HG03064 (cell line): Measurements from ENCODE around the gene CTNND1.

Source experiments
- ATAC-seq: cut with Tn5 transposase; IDR thresholded peaks from one replicate; pipeline ENCODE4 v1.9.1; 2021; ENCODE audit warnings: low read depth; ENCODE audit not compliant: unreplicated experiment

The CTNND1 gene

DNA sequence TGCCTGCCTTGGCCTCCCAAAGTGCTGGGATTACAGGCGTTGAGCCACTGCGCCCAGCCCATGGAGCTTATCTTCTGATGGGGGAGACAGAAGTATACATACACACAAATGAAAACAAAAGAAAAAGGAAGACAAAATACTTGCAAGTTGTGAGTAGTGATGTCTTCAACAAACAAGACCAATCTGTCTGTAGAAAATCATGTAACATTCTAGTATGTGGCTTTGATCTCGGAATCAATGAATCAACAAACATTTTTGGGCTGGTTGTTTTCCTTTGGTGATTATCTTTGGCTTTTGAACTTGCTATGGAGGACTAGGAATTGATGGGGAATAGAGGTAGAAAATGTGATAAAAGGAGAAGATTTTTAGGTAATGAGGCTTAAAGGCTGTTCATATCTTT is 3.4 kb upstream of the CTNND1 start:
- ATAC-seq = no peak

DNA sequence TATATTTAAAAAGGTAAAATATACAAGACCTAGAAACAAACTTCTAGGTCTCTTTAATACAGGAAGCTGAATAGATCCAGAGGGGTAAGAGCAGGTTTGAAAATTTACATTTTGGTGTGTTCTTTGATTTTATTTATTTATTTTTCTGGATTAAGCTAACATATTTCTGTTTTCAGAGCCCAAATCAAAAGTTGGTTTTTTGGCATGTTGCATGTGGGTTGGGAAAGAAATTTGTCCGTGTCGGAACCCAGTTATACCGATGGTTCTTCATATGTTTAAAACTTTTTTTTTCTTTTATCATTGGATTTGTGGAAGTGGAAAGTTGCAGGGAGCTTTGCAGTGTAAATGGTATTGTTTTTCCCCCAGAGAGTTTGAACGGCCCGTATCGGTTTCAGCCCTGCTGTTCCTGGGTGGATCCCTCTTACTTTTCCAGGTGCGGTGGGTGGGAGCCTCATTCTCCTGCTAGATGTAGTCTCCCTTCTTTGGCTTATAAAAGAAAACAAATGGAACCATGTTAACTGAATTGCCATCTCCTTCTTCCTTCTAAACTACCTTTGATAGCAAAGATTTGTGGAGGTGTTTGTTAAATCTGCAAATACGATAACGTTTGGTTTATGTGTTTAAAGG is 746 bp downstream of the CTNND1 start:
- no peak for ATAC-seq

DNA sequence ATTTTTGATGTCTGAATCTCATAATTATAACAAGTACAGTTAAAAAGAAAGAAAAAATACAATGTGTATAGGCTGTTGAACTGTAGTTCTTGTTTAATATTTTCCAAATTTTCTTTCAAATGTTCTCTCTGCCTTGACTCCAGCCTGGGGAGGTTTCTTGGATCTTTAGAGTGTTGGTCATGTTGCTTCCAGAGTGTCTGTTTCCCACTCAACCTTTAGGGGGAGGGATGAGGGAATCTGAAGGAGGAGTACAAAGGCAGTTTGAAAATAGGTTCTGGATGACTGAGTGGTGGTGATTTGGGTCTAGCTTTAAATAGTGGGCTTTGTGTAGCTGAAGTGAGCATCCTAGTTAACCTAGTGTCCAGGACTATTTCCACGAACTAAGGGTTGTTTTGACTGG is 2.0 kb downstream of the CTNND1 start:
- no peak for ATAC-seq

DNA sequence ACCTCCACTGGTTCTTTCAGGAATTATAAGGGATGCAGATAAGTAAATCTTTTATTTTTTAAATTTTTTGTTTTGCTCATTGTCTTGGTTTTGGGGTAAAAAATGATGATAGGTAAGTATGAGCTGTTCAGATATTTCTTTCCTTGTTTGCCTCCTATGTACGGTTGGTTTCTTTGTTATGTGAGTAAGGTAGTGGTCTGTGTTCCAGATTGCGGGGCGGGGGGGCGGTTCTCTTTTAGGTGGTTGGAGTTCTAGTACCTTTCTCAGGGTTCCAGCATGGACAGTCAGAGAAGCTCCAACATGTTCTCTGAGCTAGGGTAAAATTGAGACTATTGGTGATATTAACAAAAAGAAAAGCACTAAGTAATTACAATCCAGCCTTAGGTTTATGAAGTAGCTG is 2.4 kb downstream of the CTNND1 start:
- ATAC-seq = no peak

DNA sequence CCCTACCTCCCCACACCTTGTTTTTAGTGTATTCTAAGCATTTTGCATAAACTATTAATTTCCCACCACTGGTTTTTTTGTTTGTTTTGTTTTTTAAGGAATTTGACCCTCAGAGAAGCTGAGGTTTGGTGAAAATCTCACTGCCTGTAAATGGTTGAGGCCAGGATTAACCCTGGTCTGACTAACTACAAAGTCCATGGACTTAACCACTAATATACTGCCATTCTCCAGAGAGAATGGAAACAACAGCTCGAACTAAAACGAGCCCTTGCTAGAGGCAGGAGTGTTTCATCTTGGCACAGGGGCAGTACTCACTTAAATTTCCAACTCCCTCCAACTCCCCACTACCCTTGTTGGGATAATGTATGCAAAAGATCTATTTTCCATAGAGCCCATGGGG is 3.0 kb downstream of the CTNND1 start:
- ATAC-seq = no peak

DNA sequence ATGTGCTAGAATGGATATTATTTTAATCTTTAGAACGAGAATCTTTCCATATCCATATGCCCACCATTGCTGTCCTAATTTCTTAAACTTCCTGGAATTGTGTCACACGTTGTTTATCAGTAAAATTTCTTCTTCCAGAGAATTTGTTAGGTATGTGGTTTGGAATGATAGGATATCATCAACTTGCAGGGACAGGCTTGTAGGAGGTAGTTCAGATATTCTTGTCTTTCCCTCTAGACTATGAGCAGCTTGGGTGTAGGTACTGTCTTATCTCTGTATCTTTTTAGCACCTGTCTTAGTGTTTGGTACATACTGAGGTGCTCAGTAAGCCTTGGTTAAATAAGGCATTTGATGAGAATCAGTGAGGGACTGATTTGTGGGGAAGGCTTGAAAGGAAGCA is 3.4 kb downstream of the CTNND1 start:
- no peak for ATAC-seq

DNA sequence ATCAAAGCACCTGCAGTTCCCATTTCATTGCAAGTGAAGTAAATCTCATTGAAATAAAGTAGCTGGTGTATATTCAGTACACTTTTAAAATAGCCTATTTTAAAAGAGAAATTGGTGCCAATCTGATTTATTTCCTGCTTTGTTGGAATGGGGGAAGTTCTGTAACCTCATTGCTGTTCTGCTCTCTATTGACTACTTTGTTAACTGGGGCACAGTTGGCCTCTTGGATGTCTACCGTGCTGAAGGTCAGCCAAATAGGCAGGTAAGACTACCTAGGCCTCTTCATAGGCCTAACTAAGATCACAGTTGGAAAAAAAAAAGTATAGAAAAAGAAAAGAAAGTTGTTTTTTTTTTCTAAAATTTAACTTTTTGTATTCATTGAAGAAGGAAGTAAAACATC is 9.2 kb downstream of the CTNND1 start:
- ATAC-seq = no peak

DNA sequence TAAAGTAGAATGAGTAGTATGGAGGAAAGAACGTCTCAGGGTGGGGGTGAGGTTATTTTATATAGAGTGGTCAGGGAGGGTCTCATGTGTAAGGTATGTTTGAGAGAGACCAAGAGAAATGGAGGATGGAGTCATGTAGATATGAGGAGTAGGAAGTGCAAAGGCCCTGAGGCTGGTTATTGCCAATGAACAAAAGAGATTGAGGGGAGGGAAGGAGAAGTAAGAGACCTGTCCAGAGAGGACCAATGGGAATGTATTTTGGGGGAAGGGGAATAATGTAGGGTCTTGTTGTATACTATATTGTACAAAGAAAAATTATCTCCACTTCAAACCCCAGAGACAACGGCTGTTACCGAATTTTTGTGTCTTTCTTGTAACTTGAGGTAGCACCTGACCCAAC is 9.8 kb downstream of the CTNND1 start:
- ATAC-seq = no peak

DNA sequence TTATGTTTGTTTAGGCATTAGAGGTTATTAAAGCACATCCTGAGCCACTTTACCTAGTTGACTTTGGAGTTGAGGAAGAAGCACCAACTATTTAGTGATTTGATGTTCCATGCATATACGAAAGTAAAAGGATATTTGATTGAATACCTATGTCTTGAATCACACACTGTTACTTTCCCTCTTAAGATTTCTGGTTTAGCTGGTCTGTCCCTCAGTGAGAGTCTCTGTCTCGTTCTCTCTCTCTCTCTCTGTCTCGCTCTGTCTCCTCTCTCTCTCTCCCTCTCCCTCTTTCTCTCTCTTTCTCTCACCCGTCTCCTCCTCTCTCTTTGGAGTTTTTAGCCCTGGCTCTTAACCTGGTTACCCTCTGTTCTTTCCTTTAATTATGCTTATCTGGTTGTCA is 11.0 kb downstream of the CTNND1 start:
- ATAC-seq = no peak

DNA sequence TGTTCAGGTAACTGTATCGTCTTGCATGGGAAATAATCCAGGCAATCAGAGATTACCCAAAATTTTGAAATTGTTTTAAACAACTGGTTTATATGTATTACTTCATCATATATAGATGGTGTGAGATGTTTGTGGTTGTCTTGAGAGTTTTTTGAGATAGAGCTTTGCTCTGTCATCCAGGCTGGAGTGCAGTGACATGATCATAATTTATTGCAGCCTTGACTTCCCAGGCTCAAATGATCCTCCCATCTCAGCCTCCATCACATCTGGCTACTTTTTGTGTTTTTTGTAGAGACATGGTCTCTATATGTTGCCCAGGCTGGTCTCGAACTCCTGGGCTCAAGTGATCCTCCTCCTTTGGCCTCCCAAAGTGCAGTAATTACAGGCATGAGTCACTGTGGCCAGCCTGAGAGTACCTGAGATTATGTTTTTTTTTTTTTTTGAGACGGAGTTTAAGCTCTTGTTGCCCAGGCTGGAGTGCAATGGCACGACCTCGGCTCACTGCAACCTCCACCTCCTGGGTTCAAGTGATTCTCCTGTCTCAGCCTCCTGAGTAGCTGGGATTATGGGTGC is 11.5 kb downstream of the CTNND1 start:
- ATAC-seq = no peak

DNA sequence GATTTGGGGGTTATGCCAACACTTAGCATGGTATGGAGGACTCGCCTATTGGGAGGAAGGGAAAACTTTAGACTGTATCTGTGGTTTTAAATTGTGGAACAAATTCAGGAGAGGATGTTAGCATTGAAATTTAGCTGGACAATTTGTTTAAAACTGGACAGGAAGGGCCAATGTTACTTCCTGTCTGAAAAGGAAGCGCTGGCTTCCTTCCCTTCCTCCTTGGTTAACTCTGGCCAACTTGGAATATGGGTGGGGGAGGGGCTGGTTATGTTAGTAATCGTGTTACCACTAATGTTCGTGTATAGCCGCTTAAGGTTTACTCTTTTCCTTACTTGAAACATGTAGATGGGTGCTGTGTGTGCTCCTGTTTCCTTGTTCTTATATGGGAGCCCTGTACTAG is 13.9 kb downstream of the CTNND1 start:
- no peak for ATAC-seq

DNA sequence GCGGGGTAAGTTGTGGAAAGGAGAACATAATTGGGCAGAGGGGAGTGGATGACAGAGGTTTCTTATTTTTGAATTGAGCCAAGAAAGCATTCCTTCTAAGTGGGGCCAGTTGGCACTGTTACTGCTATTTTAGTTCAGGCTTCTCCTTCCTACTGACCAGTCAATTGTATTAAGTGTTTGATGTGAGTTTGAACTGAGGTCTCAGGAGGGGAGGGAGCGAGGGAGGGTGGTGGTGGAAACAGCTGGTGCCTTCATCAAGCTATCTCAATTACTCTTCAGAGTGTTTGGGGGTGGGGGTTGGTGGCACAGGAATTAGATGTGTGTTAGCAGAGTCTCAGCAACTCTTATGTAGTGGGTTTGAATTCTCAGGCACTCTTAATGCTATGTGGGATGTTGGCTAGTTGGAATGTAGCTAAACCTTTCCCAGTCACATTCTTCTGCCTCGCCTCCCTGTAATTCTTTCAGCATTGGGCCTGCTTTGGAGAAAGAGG is 14.5 kb downstream of the CTNND1 start:
- no peak for ATAC-seq

DNA sequence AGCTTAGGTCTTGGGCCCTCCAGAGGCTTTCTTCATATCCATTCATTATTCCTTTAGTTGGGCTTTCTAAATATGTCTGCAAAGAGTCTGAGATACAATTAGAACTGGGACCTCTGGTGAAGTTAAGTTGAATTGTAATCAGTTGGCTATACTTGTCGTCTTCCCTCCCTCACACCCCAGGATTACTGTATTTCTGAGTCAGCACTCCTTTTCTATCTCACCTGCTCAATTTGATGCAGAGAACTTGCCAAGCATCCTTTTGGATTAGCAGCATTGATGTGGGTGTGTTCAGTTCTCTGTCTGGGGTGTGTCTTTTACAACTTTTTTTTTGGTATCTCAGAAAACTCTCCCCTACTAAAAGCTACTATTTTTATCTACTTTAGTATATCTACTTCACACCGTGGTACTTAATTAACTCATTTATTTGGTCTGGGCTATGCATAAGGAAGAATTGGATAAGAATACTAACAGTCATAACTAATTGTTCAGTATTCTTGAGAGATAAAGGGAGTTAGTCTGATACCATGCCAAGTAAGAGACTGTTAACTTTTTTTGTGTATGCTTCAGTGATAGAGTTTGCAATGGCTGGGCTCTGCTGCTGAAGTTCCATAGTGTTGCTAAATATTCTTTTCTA is 15.1 kb downstream of the CTNND1 start:
- no peak for ATAC-seq

DNA sequence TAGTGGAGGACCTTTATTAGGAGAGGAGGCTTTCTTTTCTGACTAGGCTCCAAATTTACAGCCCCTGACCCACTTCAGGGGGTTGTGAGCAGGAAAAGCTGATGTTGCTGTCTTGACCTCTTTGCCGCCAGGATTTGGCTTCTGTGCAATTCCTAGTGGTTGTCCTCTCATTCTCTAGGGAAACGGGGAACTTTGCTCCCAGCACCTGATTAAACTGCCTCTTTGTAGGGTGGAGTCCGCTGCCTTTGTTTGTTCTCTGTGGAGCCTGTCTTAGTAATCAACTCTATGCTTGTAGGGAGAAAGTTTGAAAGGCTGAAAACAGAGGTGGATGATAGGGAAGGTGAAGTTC is 16.3 kb downstream of the CTNND1 start:
- ATAC-seq = no peak

DNA sequence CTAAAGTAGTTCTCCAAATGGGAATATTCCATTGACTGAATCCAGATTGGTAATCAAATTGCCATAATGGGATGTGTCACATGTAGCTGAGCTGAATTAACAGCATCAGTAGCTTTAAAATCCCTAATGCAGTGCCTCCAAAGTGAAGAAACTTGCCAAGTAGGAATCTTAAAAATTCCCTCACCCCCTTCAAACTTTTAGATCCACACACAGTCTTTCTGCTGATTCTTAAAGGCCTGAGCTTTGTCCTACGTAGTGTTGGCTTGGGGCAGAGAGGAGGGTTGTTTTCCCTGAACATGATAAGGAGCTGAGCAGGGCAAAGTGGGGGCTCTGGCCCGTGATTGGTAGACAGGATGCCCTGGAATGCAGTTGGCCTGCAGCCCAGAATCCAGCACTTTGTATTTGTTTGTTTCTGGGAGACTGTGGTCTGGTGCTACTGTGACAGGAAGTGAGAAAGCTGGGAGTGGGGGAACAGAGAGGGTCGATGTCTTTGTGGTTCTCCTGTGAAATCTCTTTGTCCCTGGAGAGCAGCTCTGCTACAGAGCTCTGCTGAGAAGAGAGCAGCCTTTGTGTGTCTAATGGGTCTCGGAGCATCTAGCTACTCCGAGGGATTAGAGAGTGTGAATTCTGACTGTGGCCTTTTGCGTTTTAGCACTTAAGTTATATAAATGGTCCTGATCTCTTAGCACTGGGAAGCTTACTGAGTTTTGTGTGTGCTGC is 16.9 kb downstream of the CTNND1 start:
- ATAC-seq = no peak

DNA sequence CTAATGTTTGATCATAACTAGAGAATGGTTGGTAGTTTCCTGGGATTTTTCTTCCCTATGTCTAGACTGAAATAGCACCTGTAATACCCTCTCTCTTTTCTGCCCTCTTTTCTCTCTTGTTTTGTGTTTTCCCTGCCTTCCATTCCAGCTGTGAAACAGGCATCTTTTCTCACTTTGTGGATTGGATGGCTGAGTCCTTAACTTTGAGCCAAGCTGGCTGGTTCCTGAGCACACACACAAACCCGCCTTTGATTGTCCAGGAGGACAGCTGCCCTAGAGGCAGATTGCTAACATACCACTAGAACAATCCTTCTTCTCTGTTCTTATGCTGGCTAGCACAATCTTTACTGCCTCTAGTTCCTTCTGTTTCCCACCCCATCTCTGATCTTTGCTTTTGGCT is 17.7 kb downstream of the CTNND1 start:
- no peak for ATAC-seq

DNA sequence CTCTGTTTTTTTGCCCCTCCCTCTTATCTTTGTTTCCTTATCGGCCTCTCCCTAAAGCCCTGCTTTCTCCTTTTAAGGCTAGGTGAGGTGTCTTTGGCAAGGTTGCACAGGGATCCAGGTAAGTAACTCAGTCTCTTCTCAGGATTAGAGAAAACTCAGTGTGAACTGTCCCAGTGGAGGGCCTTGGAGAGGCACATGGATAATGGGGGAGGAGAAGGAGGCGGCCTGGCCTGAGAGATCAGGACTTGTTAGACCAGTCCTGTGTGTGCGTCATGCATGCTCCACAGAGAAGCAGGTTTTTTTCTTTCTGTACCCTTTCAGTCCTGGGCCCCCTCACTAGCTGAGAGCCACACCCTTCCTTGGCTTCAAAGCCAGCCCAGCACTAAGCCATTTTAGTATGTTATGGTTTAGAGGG is 19.9 kb downstream of the CTNND1 start:
- no peak for ATAC-seq

DNA sequence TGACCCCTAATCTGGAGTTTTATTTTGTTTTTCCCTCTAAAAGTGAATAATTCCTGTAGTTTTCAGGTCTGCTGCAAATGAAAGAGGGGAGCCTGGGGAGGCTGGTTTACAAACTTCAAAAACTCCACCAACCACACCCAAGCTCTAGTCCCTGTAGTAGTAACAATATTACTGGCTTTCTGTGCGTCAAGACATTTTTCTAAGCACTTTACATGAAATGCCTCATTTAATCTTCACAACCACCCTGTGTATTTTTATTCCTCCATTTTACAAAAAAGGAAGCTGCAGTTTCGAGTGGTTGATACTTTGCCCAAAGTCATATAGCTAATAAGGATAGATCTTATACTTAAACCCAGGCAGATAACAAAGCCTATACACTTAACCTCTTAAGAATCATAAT is 23.5 kb downstream of the CTNND1 start:
- ATAC-seq = no peak

DNA sequence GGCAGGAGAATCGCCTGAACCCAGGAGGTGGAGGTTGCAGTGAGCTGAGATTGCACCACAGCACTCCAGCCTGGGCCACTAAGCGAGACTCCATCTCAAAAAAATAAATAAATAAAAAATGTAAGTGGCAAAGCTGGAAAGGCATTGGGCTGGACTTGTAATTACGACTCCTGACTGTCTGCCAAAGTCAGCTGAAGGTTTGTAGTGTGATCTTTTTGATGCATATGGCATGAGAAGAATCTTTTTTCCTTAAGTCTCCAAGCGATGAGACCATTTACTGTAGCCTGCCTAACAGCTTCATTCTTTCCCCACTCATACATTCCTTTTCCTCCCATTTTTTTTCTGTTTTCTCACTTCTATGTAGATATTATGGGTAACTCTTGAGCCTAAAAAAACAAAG is 24.8 kb downstream of the CTNND1 start:
- no peak for ATAC-seq

DNA sequence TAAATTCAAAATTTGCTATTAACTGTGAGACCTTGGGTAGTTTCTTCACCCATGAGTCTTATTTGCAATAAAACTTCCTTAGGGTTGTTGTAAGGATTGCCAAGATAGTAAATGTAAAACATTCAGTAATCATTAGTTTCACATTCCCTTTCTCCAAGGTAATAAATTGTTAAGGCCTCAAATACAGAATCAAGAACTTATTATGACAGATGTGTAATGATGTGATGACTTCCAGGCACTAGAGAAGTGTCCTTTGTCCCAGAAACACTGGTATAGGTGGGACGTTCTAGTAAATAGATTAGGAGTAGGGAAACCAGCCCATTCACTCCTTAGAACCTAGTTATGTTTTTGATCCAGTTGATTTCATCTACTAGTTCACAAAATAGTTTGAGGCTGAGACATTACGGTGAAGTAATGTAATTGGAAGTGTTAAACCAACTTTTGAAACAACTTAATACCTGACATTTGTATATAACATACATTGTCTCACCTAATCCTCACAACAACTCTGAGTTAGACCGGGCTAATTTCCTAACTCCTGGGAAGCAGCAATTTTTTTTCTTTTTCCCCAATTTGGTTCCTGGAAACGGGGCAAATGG is 25.5 kb downstream of the CTNND1 start:
- no peak for ATAC-seq

DNA sequence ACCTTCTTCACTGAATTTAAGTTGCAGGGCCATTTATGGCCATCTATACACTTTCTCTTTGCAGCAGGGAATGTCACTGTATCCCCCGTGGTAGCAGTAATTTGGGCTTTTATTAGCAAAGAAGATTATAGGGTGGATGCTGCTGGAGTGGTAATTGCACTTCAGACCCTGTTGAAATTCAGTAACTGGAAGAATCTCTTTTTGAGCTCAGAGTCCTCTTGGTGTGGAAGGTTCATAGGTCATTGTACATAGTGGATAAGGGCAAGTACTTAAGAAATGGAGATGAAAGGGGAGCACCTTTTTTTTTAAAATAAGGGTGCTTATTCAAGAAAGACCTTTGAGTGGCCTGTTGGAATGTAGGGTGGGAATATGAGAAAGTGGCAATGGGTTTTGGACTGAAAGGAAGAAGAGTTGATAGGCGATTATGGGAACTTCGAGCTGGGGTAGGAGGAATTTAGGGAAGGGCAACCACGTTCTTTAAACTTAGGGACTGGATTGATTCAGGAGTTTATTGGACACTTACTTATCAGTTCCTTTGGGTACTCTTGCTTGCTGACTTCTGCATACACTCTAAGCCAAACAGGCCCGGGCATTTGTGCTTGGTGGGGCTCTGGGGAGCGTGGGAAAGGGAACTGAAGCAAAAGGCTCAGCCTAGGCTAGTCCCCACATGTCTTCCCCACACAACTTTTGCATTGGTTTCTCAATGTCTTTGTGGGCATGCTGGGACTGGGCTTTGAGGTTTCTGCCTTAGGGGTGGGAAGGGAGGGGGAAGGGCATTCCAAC is 26.5 kb downstream of the CTNND1 start:
- peak; percentile 37 for ATAC-seq
